Measurements from ENCODE around the gene JCAD.
A peak's percentile ranks its signal among the peaks of the same experiment; 100 is the strongest.
"Not testable (repeated sequence)": the region's sequence is repeated elsewhere in the genome, so short reads cannot be mapped to it uniquely, and the experiment has no call there.

Gene JCAD

GRCh38 chr10:30028006-30028737 lies 31.2 kb downstream of the JCAD start:
- DNase-seq (ENCODE audit: low spot score) (no peak), FAIRE-seq (no peak)

GRCh38 chr10:30027057-30028005 lies 32.1 kb downstream of the JCAD start:
- DNase-seq (ENCODE audit: low spot score) (no peak), FAIRE-seq (no peak)

- DNase-seq (ENCODE audit: low spot score) (no peak), FAIRE-seq (no peak)
These were observed 32.8 kb downstream of the JCAD start for GRCh38 chr10:30026578-30026977.

- DNase-seq (ENCODE audit: low spot score) (no peak), FAIRE-seq (no peak)
These were observed 33.3 kb downstream of the JCAD start for GRCh38 chr10:30026080-30026479.

- DNase-seq (ENCODE audit: low spot score); FAIRE-seq: not testable (repeated sequence)
These were observed 34.0 kb downstream of the JCAD start for GRCh38 chr10:30025428-30025827.

GRCh38 chr10:30022590-30022989 lies 36.8 kb downstream of the JCAD start:
- FAIRE-seq: no peak
- DNase-seq (ENCODE audit: low spot score): no peak

GRCh38 chr10:30019468-30019867 lies 39.9 kb downstream of the JCAD start:
- DNase-seq (ENCODE audit: low spot score) (no peak), FAIRE-seq (no peak)

GRCh38 chr10:30018496-30018895 lies 40.9 kb downstream of the JCAD start:
- DNase-seq (ENCODE audit: low spot score): no peak
- no peak for FAIRE-seq

- FAIRE-seq (no peak), DNase-seq (ENCODE audit: low spot score) (no peak)
These were observed 41.4 kb downstream of the JCAD start for GRCh38 chr10:30017966-30018365.

- no peak for FAIRE-seq
These were observed 41.8 kb downstream of the JCAD start for GRCh38 chr10:30017556-30017955.

GRCh38 chr10:30014511-30014910 lies 44.9 kb downstream of the JCAD start:
- no peak for DNase-seq (ENCODE audit: low spot score)
- no peak for FAIRE-seq

More at GRCh38 chr10:30017556-30017955, 41.8 kb downstream of the JCAD start:
- no peak for DNase-seq (ENCODE audit: low spot score)

GRCh38 chr10:30013757-30014156 lies 45.6 kb downstream of the JCAD start:
- no peak for FAIRE-seq
- no peak for DNase-seq (ENCODE audit: low spot score)

GRCh38 chr10:30011956-30012647 lies 47.3 kb downstream of the JCAD start:
- FAIRE-seq (no peak), DNase-seq (ENCODE audit: low spot score) (no peak)

GRCh38 chr10:30011396-30011795 lies 48.0 kb downstream of the JCAD start:
- FAIRE-seq: no peak

GRCh38 chr10:30007406-30007805 lies 52.0 kb downstream of the JCAD start:
- FAIRE-seq (no peak), DNase-seq (ENCODE audit: low spot score) (no peak)

More at GRCh38 chr10:30011396-30011795, 48.0 kb downstream of the JCAD start:
- no peak for DNase-seq (ENCODE audit: low spot score)

- DNase-seq (ENCODE audit: low spot score) (no peak), FAIRE-seq (no peak)
These were observed 53.0 kb downstream of the JCAD start for GRCh38 chr10:30006410-30006809.

GRCh38 chr10:30005116-30005515 lies 54.3 kb downstream of the JCAD start:
- not testable (repeated sequence) for FAIRE-seq; DNase-seq (ENCODE audit: low spot score)

GRCh38 chr10:30002426-30003266 lies 56.7 kb downstream of the JCAD start:
- FAIRE-seq (no peak), DNase-seq (ENCODE audit: low spot score) (peak; percentile 84)

GRCh38 chr10:30000802-30001571 lies 58.4 kb downstream of the JCAD start:
- FAIRE-seq: no peak
- DNase-seq (ENCODE audit: low spot score): peak; percentile 41

Data from urothelium cell line (cell line).